Fibroblast of lung (primary cell): ENCODE results near the gene MRPS35.

Experiments used
- CTCF ChIP-seq, 2 donors: IDR thresholded peaks in 1 of 2; conservative IDR thresholded peaks in 1 of 2; 1 replicate in 1 of 2; 2 replicates in 1 of 2; pipeline ENCODE4 v1.5.1; 2011 to 2012; ENCODE audit warnings: low read length in 2 of 2, control low read depth in 1 of 2, inconsistent platforms in 1 of 2, low read depth in 1 of 2, mild to moderate bottlenecking in 1 of 2
- EZH2 ChIP-seq: IDR thresholded peaks from 2 replicates; pipeline ENCODE4 v1.5.1; 2012; ENCODE audit warnings: low read length, control low read depth, mild to moderate bottlenecking; ENCODE audit errors: missing control alignments

GRCh38 chr12:27762757-27763156 is 52.1 kb downstream of the MRPS35 start:
- no peak for TF ChIP-seq CTCF (conservative IDR thresholded peaks at IDR 0.05 in 1 of 2, IDR thresholded peaks at IDR 0.05 in 1 of 2; ENCODE audit: low read depth in 1 of 2, low read length in 2 of 2)
- no peak for TF ChIP-seq EZH2
